Measurements from ENCODE around the gene NQO1.

Gene NQO1

DNA sequence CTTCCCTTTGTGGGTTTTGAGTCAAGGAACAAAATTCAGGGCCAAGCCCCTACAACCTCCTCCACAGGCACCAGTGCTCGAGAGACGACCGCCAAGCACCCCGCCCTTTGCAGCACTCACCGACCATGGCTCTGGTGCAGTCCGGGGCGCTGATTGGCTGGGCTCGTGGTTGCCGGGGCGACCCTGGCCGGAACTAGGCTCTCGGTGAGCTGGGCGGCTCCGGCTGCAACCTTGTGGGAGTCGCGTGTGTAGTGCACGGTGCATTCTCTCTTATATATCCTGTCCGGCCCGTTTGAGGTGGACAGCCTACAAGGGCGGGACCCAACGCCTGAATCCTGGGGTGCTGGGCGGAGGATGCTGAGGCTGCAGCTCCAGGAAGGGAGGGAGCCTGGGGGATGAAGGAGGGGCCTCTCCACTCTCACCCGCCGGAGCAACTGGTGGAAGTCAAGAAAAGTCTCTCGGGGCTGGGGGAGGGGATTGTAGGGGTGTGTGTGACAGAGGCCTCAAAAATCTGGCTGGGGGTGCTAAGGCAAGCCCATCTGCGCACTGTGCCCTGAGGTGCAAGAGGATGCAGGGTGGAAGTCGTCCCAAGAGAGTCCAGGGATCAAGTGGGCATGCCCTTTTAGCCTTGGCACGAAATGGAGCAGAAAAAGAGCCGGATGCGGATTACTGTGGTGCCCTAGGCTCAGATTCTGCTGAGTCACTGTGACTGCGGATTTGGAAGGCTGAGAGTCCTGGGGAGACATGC lies at the start of gene NQO1:
TSS of gene NQO1 (minus strand) at position 248 of the 748 bp plus-strand sequence. CDS start at position 127, 121 bp downstream.
- TF ChIP-seq CTCF (IDR thresholded peaks at IDR 0.05): no peak
- Histone ChIP-seq H3K9me3 (ENCODE audit: control insufficient read depth, low read length) (no peaks in the 10 kb centered on the region), H3K27ac (peak within 1 kb of the TSS; percentile 51), H3K9ac (no peak within 1 kb of the TSS), H3K79me2 (no peaks in the 10 kb centered on the region), H3K4me2 (ENCODE audit: low read length) (peak within 1 kb of the TSS; percentile 71), H3K4me3 (ENCODE audit: low read depth, low read length) (peak within 1 kb of the TSS; percentile 62), H3K27me3 (ENCODE audit: control insufficient read depth, insufficient read depth, low read length) (no peaks in the 10 kb centered on the region), H3K4me1 (peaks cover 6% of the 10 kb centered on the region), H3K36me3 (ENCODE audit: control insufficient read depth, insufficient read depth, low read length) (no peaks in the 10 kb centered on the region), H2AFZ (peak within 1 kb of the TSS; percentile 81)

DNA sequence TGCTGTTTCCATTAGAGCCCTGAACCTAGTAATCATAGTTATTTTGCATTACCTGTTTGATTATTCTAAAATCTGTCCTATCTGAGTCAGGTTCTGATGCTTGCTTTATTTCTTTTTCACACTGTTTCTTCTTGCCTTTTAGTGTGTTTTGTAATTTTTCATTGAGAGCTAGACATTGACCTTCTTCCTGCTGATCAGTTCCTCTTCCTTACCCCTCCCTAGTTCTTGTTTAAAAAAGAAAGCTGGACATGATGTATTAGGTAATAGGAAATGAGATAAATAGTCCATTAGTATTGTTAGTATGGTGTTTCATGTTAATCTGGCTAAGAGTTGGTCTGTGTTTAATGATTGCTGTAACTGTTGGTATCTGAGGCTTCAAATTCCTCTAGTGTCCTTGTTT lies 49.2 kb upstream of the NQO1 start:
- Histone ChIP-seq H3K27ac (no peak overlapping the region), H3K36me3 (ENCODE audit: control insufficient read depth, insufficient read depth, low read length) (no peaks in the 10 kb centered on the region), H3K4me1 (no peaks in the 10 kb centered on the region), H3K4me2 (ENCODE audit: low read length) (no peak overlapping the region), H2AFZ (no peak overlapping the region), H3K4me3 (ENCODE audit: low read depth, low read length) (no peak overlapping the region), H3K27me3 (ENCODE audit: control insufficient read depth, insufficient read depth, low read length) (no peaks in the 10 kb centered on the region), H3K9ac (no peak overlapping the region), H3K79me2 (peaks cover 32% of the 10 kb centered on the region), H3K9me3 (ENCODE audit: control insufficient read depth, low read length) (no peaks in the 10 kb centered on the region)
- no peak for TF ChIP-seq CTCF (IDR thresholded peaks at IDR 0.05)

- Histone ChIP-seq H3K79me2 (peaks cover 41% of the 10 kb centered on the region), H2AFZ (no peak overlapping the region), H3K27me3 (ENCODE audit: control insufficient read depth, insufficient read depth, low read length) (no peaks in the 10 kb centered on the region), H3K9me3 (ENCODE audit: control insufficient read depth, low read length) (no peaks in the 10 kb centered on the region), H3K36me3 (ENCODE audit: control insufficient read depth, insufficient read depth, low read length) (no peaks in the 10 kb centered on the region), H3K9ac (no peak overlapping the region), H3K4me2 (ENCODE audit: low read length) (no peak overlapping the region), H3K4me3 (ENCODE audit: low read depth, low read length) (no peak overlapping the region), H3K27ac (no peak overlapping the region), H3K4me1 (no peaks in the 10 kb centered on the region)
- no peak for TF ChIP-seq CTCF (IDR thresholded peaks at IDR 0.05)
Measured at GRCh38 chr16:69773260-69773947, 47.0 kb upstream of the NQO1 start.

- H3K9ac ChIP-seq: no peak overlapping the region
- H2AFZ ChIP-seq: no peak overlapping the region
- no peaks in the 10 kb centered on the region for H3K36me3 ChIP-seq (ENCODE audit: control insufficient read depth, insufficient read depth, low read length)
- H3K4me1 ChIP-seq: no peaks in the 10 kb centered on the region
- no peak for TF ChIP-seq CTCF (IDR thresholded peaks at IDR 0.05)
- H3K4me2 ChIP-seq (ENCODE audit: low read length): no peak overlapping the region
- no peak overlapping the region for H3K27ac ChIP-seq
- H3K27me3 ChIP-seq (ENCODE audit: control insufficient read depth, insufficient read depth, low read length): no peaks in the 10 kb centered on the region
- no peak overlapping the region for H3K4me3 ChIP-seq (ENCODE audit: low read depth, low read length)
- H3K9me3 ChIP-seq (ENCODE audit: control insufficient read depth, low read length): no peaks in the 10 kb centered on the region
- peaks cover 55% of the 10 kb centered on the region for H3K79me2 ChIP-seq
Measured at GRCh38 chr16:69771651-69771967, 45.2 kb upstream of the NQO1 start.

Measured in parathyroid adenoma (tissue), 2 donors.